ENCODE results near the gene CREB3L2.
A peak's percentile ranks its signal among the peaks of the same experiment; 100 is the strongest.

- TF ChIP-seq, protein P1, sequence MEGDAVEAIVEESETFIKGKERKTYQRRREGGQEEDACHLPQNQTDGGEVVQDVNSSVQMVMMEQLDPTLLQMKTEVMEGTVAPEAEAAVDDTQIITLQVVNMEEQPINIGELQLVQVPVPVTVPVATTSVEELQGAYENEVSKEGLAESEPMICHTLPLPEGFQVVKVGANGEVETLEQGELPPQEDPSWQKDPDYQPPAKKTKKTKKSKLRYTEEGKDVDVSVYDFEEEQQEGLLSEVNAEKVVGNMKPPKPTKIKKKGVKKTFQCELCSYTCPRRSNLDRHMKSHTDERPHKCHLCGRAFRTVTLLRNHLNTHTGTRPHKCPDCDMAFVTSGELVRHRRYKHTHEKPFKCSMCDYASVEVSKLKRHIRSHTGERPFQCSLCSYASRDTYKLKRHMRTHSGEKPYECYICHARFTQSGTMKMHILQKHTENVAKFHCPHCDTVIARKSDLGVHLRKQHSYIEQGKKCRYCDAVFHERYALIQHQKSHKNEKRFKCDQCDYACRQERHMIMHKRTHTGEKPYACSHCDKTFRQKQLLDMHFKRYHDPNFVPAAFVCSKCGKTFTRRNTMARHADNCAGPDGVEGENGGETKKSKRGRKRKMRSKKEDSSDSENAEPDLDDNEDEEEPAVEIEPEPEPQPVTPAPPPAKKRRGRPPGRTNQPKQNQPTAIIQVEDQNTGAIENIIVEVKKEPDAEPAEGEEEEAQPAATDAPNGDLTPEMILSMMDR (IDR thresholded peaks at IDR 0.05) = no peak
- TF ChIP-seq POLR2A (IDR thresholded peaks at IDR 0.05) (peak; percentile 64 to 78), POLR2AphosphoS5 (IDR thresholded peaks at IDR 0.05) (peak; percentile 94), EP300 (IDR thresholded peaks at IDR 0.05) (no peak)
Measured at GRCh38 chr7:138001529-138002095, at the start of gene CREB3L2.
